Spleen (tissue), 7 donors: ENCODE data around the gene RSPRY1.

Experiments
- CTCF ChIP-seq, 11 experiments: fragments of 200-600 bp in 7 of 11; fragments of 450-650 bp in 4 of 11; sonication (generic) in 4 of 11; IDR thresholded peaks in 8 of 11; conservative IDR thresholded peaks in 3 of 11; 1 replicate in 7 of 11; 2 replicates in 4 of 11; pipeline versions ENCODE4 v1.4.0 to v1.8.0; 2016 to 2021; ENCODE audit warnings: antibody characterized with exemption in 11 of 11, inconsistent platforms in 4 of 11, mild to moderate bottlenecking in 1 of 11
- POLR2A ChIP-seq, 3 donors: fragments of 450-650 bp; IDR thresholded peaks; one replicate each; pipeline ENCODE4 v1.5.1; 2017; ENCODE audit warnings: antibody characterized with exemption in 3 of 3, mild to moderate bottlenecking in 1 of 3
- POLR2AphosphoS5 ChIP-seq, 3 donors: sonication (generic); formaldehyde crosslinking; IDR thresholded peaks; one replicate each; pipeline ENCODE4 v1.5.1; 2017; ENCODE audit warnings: antibody characterized with exemption in 3 of 3
- donor health status: DM: no; HTN: no; CAD: no; lungs with moderate emphysema.
- donor health status: DM: no; HTN: no; CAD: no.
- donor health status: DM: no; HTN: no; CAD: no.

- TF ChIP-seq CTCF (IDR thresholded peaks at IDR 0.05 in 8 of 11, conservative IDR thresholded peaks at IDR 0.05 in 3 of 11) (no peak), POLR2AphosphoS5 (IDR thresholded peaks at IDR 0.05) (no peak), POLR2A (IDR thresholded peaks at IDR 0.05) (no peak)
Observed at GRCh38 chr16:57283959-57284208, 97.8 kb downstream of the RSPRY1 start.
